ENCODE results near the gene UBAP1L.
"Not testable (repeated sequence)": the region's sequence is repeated elsewhere in the genome, so short reads cannot be mapped to it uniquely, and the experiment has no call there.

Gene UBAP1L

DNA sequence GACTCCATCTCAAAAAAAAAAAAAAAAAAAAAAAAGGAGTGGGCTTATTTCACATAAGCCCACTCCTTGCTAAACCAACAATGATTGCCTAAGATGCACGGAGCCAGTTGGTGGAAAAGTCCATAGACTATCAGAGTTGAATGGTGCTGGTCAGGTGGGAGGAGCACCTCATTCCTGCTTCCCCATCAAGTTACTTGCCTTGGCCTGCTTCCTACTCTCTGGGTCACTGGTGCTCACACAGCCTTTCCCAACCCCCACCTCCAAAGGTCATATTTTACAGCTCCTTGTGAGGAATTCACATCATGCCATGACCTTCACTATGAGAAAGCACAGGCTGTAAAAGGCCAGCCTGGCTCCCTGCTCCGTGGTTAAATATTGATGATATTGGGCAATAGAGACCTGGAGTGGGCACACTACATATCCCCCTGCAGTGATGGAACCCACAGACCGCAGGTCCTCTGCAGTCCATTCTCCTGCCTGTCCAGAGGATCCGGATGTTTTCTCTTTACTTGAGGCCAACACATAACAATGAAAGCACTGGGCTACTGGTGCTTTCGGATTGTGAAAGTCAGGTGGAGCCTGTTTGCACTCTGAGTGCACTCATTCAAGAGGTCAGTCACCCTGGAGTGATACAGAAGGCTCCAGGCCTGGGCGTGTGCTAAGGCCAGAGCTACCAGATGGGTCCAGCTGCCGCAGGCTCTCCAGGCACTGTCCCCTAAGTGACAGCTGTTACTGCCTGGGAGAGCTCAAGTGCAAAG is 70.1 kb downstream of the UBAP1L start, which contains the start of gene SLC51B:
TSS of gene SLC51B (plus strand) at position 664 of the 758 bp plus-strand sequence. CDS start 4,618 bp downstream, outside the sequence.
- no peak within 1 kb of the TSS for H3K4me3 ChIP-seq (ENCODE audit: low read depth, low read length)
- TF ChIP-seq, protein P1, sequence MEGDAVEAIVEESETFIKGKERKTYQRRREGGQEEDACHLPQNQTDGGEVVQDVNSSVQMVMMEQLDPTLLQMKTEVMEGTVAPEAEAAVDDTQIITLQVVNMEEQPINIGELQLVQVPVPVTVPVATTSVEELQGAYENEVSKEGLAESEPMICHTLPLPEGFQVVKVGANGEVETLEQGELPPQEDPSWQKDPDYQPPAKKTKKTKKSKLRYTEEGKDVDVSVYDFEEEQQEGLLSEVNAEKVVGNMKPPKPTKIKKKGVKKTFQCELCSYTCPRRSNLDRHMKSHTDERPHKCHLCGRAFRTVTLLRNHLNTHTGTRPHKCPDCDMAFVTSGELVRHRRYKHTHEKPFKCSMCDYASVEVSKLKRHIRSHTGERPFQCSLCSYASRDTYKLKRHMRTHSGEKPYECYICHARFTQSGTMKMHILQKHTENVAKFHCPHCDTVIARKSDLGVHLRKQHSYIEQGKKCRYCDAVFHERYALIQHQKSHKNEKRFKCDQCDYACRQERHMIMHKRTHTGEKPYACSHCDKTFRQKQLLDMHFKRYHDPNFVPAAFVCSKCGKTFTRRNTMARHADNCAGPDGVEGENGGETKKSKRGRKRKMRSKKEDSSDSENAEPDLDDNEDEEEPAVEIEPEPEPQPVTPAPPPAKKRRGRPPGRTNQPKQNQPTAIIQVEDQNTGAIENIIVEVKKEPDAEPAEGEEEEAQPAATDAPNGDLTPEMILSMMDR (IDR thresholded peaks at IDR 0.05; ENCODE audit: low read depth, low read length): no peak

DNA sequence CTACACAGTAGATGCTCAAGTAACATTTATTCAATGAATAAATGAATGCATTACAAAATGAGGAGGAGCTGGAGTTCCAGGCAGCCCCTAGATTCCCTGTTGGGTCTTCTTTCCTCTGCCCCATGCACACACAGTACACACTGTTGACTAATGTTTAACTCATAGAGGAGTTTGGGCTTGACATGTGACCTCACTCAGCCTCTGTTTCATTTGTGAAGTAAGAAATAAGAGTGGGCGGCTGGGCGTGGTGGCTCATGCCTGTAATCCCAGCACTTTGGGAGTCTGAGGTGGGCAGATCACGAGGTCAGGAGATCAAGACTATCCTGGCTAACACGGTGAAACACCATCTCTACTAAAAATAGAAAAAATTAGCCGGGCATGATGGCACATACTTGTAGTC is 70.8 kb downstream of the UBAP1L start:
- H3K4me3 ChIP-seq (ENCODE audit: low read depth, low read length): not testable (repeated sequence)

DNA sequence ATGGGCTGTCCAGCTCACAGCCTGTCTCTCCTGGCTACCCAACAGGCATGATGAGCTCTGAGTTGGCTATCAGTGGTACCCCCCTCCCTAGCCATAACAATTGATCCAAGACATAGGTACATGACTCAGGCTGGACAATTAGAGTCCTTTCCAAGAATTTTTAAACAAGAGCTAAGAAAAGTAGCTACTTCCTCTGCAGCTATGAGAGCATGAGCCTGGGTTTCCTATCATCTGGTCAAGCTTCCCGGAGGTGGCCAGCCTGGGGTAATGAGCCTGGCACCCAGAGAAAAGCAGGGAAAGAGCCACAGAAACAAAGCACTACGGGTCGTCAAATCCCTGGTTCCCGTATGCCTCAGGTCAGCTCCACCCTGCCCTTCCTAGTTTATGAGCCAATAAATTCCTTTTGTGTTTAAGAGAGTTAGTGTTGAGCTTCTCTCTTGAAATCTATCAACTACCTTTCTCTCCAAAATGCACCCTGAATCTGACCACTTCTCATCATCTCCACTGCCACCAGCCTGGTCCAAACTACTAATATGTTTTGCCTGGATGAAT is 72.1 kb downstream of the UBAP1L start:
- H3K4me3 ChIP-seq (ENCODE audit: low read depth, low read length): no peak overlapping the region
- TF ChIP-seq, protein P1 (IDR thresholded peaks at IDR 0.05; ENCODE audit: low read depth, low read length): no peak

Measured in WI38 (cell line).